SIG-M5 (cell line): ENCODE results near the gene FRMD8.

Experiments used
- DNase-seq: peaks from one replicate; lab custom pipeline; 2025; lab: John Stamatoyannopoulos, UW

The FRMD8 gene

DNA sequence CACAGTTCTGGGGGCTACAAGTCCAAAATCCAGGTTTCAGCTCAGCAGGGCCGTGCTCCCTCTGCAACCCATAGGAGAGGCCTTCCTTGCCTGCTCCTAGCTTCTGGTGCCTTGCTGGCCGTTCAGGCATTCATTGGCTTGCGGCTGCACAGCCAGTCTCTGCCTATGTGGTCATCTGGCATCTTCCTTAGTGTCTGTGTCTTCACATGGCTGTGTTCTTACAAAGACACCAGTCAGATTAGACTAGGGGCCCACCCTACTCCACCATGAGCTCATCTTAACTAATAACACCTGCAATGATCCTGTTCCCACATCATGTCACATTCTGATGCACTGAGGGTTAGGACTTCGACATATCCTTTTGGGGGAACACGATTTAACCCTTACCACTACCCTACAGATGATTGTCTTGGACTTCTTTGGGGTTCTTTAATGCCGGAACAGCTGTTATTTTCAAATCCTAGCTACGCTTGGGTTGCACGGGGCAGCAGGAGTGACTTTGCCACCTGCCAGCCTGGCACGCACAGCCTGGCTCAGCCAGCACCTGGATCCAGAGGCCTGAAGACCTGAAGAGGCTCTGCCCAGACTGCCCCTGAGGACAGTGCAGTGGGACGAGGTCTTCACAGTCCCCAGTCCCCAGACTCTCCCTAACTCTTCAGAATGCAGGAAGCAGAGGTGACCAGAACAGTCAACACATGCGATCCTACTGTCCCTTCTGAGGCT is 28.5 kb downstream of the FRMD8 start:
- no peak for DNase-seq

DNA sequence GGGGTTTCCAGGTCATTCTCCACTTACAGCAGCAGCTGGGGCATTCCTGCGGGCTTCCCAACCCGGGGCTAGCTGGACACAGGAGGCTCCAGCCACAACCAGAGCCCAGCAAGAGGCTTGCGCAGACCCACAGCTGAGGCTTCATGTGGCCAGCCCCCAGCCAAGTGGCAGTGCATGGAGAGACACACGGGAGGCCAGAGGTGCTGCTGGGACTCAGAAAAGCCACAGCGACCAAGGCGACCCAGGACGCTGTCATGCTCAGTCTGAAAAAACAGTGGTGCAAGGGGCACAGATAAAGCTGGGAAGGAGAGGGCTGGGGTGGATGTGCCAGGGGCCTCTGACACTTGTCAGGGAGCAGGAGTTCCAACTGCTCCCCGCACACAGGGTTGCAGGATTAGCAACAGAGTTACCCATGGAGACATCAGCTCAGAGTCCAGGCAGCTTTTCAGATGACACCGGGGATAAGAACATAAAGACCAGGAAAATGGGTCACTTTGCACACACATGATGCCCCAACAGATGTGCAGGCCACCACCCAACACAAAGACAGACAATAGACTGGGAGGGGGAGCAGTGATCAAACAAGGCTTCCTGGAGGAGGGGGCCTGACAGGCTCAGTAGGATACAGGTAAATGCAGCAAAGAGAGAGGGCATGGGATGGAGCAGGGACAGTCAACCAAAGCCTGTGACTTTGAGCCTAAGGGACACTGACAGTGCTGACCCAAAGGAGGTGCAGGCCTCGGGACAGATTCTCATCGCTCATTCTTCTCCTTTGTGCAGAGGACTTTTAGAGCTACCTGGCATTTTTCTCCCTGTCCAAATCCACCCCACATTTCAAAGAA is 29.3 kb downstream of the FRMD8 start:
- DNase-seq = no peak

DNA sequence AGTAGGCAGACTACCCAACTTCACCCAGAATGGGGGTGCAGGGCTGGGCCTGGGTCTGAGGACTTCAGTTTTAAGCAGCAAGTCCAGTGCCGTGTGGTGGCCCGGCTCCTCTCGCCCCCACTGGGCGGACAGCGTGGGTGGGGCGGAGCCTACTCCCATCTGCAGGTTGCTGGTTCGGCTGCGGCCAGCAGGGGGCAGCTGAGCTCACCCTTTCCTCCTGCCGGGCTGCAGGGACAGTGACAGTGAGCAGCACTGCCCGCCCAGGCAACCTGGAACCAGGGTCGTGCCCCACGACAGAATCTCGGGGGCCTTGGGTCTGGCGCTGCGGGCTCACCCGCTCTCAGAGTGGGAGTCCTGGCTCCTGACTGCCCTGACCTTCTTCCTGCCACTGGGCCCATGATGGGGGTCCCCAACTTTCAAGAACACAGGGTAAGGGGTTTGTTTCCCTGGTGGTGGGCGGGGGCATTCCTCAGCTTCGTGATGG is 29.9 kb downstream of the FRMD8 start:
- DNase-seq = no peak

DNA sequence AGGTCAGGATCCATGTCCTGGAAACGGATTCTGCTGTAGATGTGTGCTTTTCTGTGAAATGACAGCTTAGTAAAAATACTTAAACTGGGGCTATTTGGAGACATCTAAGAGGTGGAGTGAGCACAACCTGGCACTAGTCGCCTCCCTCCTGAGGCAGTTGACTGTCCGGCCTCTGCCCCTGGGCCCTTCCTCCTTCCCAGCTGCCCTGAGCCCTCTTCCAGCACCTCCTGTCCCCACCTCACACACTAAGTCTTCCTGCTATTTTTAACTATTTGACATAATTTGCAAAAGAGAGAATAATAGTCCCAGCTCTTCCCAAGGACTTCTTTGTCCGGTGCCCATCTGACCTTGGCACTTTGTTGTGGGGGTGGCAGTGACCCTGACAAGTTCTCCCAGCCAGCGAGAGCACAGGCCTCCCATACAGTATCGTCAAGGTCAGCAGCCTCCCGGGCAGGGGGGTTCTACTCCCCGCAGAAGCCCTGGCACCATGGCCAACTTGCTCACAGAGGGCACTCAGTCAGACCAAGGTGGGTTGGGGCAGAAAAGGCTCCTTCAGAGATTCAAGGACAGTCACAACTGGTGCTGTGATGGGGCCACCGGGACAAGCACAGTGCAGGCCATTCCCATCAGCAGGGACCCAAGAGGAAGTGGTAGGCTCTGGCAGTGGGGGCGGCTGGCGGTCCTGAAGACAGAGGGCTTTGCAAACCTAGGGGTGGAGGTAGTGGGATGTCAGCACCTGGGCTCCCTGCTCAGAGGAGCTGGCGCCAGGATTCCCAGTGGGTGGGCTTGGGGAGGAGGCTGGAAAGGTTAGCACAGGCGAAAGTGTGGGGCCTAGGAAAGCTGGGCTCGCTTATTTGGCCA is 30.6 kb downstream of the FRMD8 start:
- DNase-seq = no peak

DNA sequence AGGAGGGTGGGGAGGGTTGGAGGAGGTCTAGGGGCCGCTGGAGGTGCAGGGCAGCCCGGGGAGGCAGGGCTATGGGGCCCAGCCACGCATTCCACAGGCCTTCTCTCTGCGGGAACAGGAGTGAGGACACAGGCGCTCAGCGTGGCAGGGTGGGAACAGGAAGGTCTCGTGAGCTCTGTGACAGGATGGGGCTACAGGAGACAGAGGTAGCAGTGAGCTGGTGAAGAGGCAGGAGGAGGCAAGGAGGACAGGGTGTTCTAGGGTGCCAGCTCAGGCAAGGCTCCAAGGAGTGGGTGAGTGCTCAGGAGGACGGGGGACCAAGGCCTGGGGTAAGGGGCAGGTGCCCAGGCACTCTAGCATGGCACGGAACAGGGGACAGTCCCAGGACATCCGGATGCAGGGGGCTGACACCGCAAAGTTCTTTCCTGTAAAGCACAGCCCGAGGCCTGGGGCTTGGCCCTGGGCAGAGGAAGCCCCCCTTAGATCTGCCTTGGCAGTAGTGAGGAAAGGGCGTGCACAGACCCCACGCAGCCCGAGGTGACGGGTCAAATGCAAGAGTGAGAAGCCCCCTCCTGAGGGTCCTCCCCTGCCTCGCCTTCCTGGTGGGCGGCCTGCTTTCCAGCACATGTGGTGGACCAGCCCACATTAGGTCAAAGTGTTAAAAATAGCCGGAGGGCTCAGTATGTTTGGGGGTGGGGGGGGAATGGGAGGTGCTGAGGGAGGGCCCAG is 31.4 kb downstream of the FRMD8 start:
- DNase-seq = no peak

DNA sequence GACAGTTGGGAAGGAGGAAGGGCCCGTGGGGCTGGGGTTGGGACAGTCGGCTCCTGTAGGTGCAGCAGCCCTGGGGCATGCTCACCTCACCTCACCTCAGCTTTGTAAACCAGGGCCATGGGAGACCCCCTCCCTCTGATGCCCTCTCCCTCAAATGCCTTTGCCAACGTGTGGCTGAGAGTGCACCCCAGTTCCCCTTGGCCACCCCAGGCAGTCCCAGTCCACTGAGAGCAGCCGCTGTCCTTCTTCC is 31.9 kb downstream of the FRMD8 start:
- no peak for DNase-seq

DNA sequence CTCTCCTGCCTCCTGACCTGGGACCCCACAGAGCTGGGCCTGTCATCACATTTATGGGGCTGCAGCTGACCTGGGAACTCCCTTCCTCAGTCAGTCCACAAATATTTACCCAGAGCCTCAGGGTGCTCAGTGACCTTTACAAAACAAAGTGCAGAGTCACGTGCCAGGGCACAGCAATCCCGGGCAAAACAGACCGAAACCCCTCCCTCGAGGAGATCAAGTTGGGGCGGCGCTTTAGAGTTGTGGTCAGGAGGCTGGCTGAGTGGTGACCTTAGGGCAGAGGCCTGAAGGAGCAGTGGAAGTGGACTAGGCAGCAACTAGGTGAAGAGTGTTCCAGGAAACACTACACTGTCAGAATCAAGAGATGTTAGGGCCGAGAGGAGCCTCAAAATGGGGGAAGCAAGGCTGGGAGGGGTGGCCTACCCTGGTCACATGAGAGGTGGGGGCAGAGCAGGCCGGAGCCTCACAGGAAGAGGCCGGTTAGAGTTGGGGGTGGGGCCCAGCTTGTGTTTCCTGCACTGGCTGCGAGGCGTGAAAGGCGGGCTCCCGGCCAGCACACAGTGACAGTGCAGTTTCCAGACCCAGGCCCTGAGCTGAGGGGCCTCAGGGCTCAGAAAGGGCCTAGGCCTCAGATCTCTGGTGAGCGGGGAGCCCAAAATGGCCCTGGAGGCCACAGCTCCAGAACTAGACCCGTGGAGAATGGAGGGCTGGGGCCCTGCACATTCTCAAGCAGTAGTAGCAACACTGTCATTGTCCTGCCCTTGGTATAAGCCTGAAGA is 32.4 kb downstream of the FRMD8 start:
- DNase-seq = peak; percentile 81

DNA sequence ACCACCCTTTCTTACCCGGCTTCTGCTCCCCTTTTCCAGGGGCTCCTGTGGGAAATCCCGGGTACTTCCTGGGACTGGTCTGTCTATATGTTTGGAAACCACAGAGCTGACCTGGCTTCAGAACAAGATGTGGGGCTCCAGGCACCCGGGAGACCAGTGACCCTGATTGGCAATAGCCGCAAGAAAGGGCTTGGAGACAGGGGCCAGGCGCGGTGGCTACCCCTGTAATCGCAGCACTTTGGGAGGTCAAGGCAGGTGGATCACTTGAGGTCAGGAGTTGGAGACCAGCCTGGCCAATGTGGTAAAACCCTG is 33.0 kb downstream of the FRMD8 start:
- no peak for DNase-seq

DNA sequence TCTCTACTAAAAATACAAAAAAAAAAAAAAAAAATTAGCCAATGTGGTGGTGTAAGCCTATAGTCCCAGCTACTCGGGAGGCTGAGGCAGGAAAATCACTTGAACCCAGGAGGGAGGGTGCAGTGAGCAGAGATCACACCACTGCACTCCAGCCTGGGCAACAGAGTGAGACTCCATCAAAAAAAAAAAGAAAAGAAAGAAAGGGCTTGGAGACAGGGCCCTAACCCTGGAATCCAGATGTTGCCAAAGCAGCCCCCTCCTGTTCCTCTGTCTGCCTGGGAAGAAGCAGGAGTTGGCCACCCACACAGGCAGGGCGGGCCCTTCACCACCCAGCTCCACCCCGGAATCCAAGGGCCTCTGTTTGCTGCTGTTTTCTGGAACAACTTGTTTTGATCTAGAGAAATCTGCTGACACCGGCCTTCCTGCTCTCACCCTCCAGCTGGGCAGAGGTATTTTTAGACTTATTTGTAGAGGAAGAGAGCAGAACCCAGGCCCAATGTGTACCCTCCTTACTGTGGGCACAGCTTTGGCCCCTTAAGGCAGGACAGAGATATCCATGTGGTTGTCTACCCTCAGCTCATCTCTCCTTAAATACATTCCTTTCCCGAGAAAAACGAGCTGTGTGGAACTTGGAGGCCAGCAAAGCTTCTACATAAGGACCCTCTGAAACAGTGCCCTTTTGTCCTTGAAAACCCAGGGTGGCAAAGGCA is 33.5 kb downstream of the FRMD8 start:
- peak; percentile 17 for DNase-seq

DNA sequence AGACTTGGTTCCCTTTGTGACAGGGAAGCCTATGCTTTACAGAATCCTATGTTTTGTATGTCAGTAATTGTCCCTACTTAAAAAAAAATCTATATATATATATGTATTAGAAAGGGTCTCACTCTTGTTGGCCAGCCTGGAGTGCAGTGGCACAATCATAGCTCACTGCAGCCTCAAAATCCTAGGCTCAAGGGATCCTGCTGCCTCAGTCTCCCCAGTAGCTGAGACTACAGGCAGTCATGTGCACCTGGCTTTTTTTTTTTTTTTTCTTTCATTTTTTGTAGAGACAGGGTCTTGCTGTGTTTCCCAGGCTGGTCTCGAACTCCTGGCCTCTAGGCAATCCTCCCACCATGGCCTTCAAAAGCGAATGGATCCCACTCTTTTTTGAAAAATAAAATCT is 34.1 kb downstream of the FRMD8 start:
- no peak for DNase-seq

DNA sequence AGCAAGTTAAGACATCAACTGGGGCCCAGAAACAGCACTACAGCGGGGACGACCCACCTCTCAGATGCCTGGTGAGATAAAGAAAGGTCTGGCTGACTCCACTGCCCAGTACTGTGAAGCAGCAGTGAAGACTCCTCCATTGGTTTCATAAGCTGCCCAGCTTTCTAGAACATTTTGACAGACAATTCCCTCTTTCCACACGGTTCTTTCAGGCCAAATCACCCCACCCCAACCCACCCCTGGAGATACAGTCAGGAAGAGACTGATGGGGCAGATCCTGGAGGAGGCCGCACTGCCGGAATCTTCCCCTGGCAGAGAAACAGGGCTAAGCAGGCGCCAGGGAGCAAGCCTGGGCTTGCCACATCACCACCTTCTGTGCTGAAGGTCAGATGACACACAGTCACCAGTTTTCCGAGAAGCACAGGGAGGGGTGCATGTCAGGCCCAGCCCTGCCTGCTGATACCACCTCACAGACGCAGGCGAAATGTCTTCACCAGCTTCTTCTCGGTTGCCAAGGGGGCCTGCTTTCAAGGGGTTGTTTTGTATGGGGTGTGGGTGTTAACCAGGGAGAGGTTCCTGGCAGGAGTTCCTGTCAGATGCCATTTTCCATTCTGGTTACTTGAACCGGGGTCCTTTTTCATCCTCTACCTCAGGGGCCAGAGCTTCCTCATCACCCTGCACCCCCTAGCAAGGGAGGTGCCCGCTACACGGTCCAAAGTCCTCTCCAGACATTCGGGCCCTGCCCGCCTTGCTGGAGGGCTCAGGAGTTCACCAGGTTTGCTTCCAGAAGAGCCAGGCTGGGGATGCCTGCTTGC is 34.7 kb downstream of the FRMD8 start:
- peak; percentile 58 for DNase-seq

DNA sequence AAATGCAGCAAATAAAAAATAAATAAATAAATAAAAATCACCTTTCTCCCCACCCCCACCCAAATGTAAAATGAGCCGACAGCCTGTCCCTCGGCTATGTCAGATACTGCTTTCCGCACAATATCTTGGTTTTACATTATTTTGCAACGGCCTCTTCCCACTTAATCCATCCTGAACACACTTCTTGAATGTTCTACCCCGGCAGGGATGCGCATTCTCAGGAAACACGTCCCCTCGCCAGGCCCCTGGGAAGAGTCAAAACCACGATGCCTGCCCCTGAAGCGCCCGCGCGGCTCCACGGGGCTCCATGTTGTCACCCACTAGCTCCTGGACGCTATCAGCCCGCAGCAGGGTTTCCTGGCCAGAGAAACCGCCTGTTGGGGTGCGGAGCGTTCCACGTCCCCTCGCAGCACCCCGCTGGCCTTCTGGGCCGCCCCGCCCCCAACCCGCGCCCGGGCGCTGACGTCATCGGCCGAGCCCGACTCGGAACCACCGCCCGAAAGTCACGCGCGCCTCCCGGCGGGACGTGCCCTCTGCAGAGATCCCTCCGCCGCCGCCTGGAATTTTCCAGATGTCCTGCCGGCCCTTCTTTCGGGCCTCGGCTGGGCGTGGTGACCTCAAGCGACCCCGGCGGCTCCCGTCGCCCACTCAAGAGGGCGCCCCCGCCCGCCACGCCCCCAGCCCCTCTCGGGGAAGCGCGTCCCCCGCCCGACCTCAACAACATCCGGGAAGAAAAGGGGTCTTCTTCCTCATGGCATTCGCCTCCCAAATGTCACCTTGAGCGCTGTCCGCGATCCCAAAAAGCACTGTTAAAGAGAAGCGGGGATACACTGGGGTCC is 35.6 kb downstream of the FRMD8 start:
- no peak for DNase-seq

DNA sequence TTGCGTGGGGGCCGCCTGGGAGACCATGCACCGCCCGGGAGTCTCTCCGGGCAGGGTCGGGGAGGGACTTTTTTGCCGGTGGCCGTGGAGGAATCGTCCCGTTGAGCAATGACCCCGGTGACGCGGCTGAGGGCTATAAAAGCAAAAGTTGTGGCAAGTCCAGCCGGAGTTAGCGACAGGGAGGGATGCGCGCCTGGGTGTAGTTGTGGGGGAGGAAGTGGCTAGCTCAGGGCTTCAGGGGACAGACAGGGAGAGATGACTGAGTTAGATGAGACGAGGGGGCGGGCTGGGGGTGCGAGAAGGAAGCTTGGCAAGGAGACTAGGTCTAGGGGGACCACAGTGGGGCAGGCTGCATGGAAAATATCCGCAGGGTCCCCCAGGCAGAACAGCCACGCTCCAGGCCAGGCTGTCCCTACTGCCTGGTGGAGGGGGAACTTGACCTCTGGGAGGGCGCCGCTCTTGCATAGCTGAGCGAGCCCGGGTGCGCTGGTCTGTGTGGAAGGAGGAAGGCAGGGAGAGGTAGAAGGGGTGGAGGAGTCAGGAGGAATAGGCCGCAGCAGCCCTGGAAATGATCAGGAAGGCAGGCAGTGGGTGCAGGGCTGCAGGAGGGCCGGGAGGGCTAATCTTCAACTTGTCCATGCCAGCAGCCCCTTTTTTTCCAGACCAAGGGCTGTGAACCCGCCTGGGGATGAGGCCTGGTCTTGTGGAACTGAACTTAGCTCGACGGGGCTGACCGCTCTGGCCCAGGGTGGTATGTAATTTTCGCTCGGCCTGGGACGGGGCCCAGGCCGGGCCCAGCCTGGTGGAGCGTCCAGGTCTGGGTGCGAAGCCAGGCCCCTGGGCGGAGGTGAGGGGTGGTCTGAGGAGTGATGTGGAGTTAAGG is 36.4 kb downstream of the FRMD8 start, which contains the start of gene NEAT1:
NEAT1 (plus strand) TSS at position 166 of the 883 bp plus-strand sequence.
- peak; percentile 24 for DNase-seq

DNA sequence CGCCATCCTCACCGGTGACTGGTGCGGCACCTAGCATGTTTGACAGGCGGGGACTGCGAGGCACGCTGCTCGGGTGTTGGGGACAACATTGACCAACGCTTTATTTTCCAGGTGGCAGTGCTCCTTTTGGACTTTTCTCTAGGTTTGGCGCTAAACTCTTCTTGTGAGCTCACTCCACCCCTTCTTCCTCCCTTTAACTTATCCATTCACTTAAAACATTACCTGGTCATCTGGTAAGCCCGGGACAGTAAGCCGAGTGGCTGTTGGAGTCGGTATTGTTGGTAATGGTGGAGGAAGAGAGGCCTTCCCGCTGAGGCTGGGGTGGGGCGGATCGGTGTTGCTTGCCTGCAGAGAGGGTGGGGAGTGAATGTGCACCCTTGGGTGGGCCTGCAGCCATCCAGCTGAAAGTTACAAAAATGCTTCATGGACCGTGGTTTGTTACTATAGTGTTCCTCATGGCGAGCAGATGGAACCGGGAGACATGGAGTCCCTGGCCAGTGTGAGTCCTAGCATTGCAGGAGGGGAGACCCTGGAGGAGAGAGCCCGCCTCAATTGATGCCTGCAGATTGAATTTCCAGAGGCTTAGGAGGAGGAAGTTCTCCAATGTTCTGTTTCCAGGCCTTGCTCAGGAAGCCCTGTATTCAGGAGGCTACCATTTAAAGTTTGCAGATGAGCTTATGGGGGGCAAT is 37.2 kb downstream of the FRMD8 start:
- DNase-seq = no peak

DNA sequence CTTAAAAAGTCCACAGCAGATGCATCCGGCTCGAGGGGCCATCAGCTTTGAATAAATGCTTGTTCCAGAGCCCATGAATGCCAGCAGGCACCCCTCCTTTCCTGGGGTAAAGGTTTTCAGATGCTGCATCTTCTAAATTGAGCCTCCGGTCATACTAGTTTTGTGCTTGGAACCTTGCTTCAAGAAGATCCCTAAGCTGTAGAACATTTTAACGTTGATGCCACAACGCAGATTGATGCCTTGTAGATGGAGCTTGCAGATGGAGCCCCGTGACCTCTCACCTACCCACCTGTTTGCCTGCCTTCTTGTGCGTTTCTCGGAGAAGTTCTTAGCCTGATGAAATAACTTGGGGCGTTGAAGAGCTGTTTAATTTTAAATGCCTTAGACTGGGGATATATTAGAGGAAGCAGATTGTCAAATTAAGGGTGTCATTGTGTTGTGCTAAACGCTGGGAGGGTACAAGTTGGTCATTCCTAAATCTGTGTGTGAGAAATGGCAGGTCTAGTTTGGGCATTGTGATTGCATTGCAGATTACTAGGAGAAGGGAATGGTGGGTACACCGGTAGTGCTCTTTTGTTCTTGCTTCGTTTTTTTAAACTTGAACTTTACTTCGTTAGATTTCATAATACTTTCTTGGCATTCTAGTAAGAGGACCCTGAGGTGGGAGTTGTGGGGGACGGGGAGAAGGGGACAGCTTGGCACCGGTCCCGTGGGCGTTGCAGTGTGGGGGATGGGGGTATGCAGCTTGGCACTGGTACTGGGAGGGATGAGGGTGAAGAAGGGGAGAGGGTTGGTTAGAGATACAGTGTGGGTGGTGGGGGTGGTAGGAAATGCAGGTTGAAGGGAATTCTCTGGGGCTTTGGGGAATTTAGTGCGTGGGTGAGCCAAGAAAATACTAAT is 38.0 kb downstream of the FRMD8 start:
- DNase-seq = no peak
